CD4-positive, alpha-beta T cell (primary cell): ENCODE results near the gene KRTAP4-1. TPM values are rescaled to one million over a fixed set of nuclear protein-coding genes. Genes with fewer than 3 reads are reported as not detected.
"Not testable (repeated sequence)": the region's sequence is repeated elsewhere in the genome, so short reads cannot be mapped to it uniquely, and the experiment has no call there.

Experiments
- ATAC-seq: fragments of 200-7000 bp; cut with Tn5 transposase; one replicate; pipeline ENCODE4 v1.10.0; 2022; ENCODE audit warnings: mild to moderate bottlenecking; ENCODE audit not compliant: poor library complexity
- CTCF ChIA-PET: fragments of 350-600 bp; sonication (Branson Sonifier 250); formaldehyde crosslinking; loops from one replicate; lab custom pipeline; 2021; ENCODE audit warnings: antibody characterized with exemption, inconsistent platforms; lab: Charles Lee
- POLR2A ChIA-PET: fragments of 350-600 bp; sonication (Branson Sonifier 250); formaldehyde crosslinking; loops from one replicate; lab custom pipeline; 2021; ENCODE audit warnings: antibody characterized with exemption, inconsistent platforms; lab: Charles Lee
- DNase-seq, 14 experiments: peaks; one replicate each; pipeline ENCODE4 v3.0.0-alpha.2; 2013 to 2020; ENCODE audit warnings: mixed read lengths in 2 of 14
- H3K27ac ChIP-seq, 2 donors: one replicate each; pipeline versions ENCODE4 v1.5.1 to v1.7.0; 2013; ENCODE audit warnings: low read length in 2 of 2, low read depth in 1 of 2, mild to moderate bottlenecking in 1 of 2
- H3K27me3 ChIP-seq, 2 experiments: 1 replicate in 1 of 2; 2 replicates in 1 of 2; pipeline versions ENCODE4 v1.6.1 to v1.7.0; 2013; ENCODE audit warnings: low read length in 2 of 2, control low read depth in 1 of 2, mild to moderate bottlenecking in 1 of 2, moderate library complexity in 1 of 2; ENCODE audit not compliant: insufficient read depth in 2 of 2, control insufficient read depth in 1 of 2
- H3K36me3 ChIP-seq: one replicate; pipeline ENCODE4 v1.6.1; 2013; ENCODE audit warnings: low read length, control low read depth; ENCODE audit not compliant: insufficient read depth
- H3K4me1 ChIP-seq: one replicate; pipeline ENCODE4 v1.6.1; 2013; ENCODE audit warnings: low read length, control low read depth; ENCODE audit not compliant: insufficient read depth
- H3K4me3 ChIP-seq: one replicate; pipeline ENCODE4 v1.5.1; 2013; ENCODE audit warnings: mild to moderate bottlenecking, low read length, moderate library complexity
- H3K9me3 ChIP-seq, 2 experiments: 1 replicate in 1 of 2; 2 replicates in 1 of 2; pipeline versions ENCODE4 v1.6.1 to v1.7.0; 2013; ENCODE audit warnings: low read length in 2 of 2, mild to moderate bottlenecking in 2 of 2, control low read depth in 1 of 2, moderate library complexity in 1 of 2; ENCODE audit not compliant: control insufficient read depth in 1 of 2, insufficient read depth in 1 of 2
- H3K27ac Mint-ChIP-seq: one replicate; pipeline ENCODE4 v1.8.0; 2020; ENCODE audit warnings: mixed read lengths
- H3K27me3 Mint-ChIP-seq: one replicate; pipeline ENCODE4 v1.8.0; 2021; ENCODE audit warnings: mixed read lengths
- H3K36me3 Mint-ChIP-seq: one replicate; pipeline ENCODE4 v1.8.0; 2021; ENCODE audit warnings: low read depth, mixed read lengths
- H3K4me1 Mint-ChIP-seq: one replicate; pipeline ENCODE4 v1.8.0; 2021; ENCODE audit warnings: low read depth, mixed read lengths
- H3K4me3 Mint-ChIP-seq: one replicate; pipeline ENCODE4 v1.8.0; 2020; ENCODE audit warnings: mild to moderate bottlenecking, mixed read lengths
- H3K9me3 Mint-ChIP-seq: one replicate; pipeline ENCODE4 v1.8.0; 2020; ENCODE audit warnings: mixed read lengths
- intact Hi-C, 2 experiments: fragments of 100-400 bp; cut with DNase I in 1 of 2; cut with micrococcal nuclease in 1 of 2; formaldehyde crosslinking; loops; one replicate each; pipeline versions ENCODE4 v1.15.1 to v1.9.0; 2023 to 2025; cut with DNase I, micrococcal nuclease
- total RNA-seq, 174 experiments: library from RNA in 2 of 174; stranded (reverse) in 2 of 174; gene quantifications; one replicate each; pipeline ENCODE4 v1.2.3 and lab custom pipeline; 2021 to 2026
- TF ChIP-seq, protein P1 (sequence below): fragments of 200-600 bp; IDR thresholded peaks from one replicate; pipeline ENCODE4 v1.8.0; 2022; ENCODE audit warnings: antibody characterized with exemption, mild to moderate bottlenecking

KRTAP4-1 gene
- total RNA-seq, 2 experiments from 2014 or later: not detected

DNA sequence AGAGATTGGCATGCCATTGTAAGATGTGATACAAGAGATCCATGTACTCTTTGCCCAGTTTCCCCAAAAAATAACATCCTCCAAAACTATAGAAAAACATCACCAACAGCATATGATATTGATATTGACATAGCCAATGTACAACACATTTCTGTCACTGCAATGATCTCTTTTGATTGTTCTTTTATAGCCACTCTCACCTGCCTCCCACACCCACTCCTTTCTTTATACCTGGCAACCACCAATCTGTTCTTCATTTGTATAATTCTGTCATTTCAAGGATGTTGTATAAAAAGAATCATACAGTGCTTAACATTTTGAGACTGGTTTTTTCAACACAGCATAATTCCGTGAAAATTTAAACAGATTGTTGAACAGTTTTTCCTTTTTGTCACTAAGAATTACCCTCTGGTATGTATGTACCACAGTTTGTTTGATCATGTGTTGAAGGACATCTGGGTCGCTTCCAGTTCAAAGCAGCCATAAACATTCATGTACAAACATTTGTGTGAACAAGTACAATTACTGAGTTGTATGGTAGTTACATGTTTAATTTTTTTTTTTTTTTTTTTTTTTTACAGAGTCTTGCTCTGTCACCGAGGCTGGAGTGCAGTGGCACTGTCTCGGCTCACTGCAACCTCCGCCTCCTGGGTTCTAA is 14.8 kb upstream of the KRTAP4-1 start:
- ATAC-seq: no peak
- H3K9me3 Mint-ChIP-seq: peaks cover 4% of the 10 kb centered on the region
- CTCF ChIA-PET: interaction anchor here (0.7 kb wide), 1 partner anchor 145 kb away, joined by 3 read pairs; no protein-coding TSS in a partner anchor
- H3K4me3 ChIP-seq: no peak overlapping the region
- H3K36me3 ChIP-seq: no peaks in the 10 kb centered on the region
- H3K27ac Mint-ChIP-seq: no peak overlapping the region
- no peaks in the 10 kb centered on the region for H3K4me1 Mint-ChIP-seq
- TF ChIP-seq, protein P1, sequence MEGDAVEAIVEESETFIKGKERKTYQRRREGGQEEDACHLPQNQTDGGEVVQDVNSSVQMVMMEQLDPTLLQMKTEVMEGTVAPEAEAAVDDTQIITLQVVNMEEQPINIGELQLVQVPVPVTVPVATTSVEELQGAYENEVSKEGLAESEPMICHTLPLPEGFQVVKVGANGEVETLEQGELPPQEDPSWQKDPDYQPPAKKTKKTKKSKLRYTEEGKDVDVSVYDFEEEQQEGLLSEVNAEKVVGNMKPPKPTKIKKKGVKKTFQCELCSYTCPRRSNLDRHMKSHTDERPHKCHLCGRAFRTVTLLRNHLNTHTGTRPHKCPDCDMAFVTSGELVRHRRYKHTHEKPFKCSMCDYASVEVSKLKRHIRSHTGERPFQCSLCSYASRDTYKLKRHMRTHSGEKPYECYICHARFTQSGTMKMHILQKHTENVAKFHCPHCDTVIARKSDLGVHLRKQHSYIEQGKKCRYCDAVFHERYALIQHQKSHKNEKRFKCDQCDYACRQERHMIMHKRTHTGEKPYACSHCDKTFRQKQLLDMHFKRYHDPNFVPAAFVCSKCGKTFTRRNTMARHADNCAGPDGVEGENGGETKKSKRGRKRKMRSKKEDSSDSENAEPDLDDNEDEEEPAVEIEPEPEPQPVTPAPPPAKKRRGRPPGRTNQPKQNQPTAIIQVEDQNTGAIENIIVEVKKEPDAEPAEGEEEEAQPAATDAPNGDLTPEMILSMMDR: no peak
- H3K4me3 Mint-ChIP-seq: no peak overlapping the region
- intact Hi-C loops: no loop called here
- H3K27ac ChIP-seq: no peak overlapping the region
- H3K4me1 ChIP-seq: no peaks in the 10 kb centered on the region
- H3K27me3 Mint-ChIP-seq: no peaks in the 10 kb centered on the region
- no peak for DNase-seq
- no peaks in the 10 kb centered on the region for H3K27me3 ChIP-seq
- H3K9me3 ChIP-seq: no peaks in the 10 kb centered on the region
- POLR2A ChIA-PET: no interaction called here
- no peaks in the 10 kb centered on the region for H3K36me3 Mint-ChIP-seq

DNA sequence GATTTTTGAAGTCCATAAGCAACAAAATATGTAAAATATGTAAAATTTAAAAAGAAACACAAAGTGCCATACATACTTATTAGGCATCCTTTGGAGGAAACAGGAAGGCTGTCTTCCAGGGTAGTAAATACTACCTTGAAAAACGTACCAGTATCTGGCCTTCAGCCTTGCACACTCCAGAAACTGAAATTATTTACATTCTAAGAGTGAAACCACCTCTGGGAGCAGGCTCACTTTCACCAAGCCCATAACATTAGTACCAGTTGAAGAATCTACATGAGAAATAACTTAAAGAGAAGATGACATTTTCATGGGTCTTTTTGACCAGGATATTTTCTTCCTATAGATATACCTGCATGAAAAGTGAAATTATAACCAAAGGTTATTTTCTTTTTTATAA is 11.4 kb upstream of the KRTAP4-1 start:
- H3K27me3 Mint-ChIP-seq: no peaks in the 10 kb centered on the region
- ChIA-PET POLR2A (interaction anchor here (0.7 kb wide), 1 partner anchor 126 kb away, joined by 4 read pairs; no protein-coding TSS in a partner anchor), CTCF (interaction anchor here (0.7 kb wide), 1 partner anchor 203 kb away, joined by 3 read pairs; no protein-coding TSS in a partner anchor)
- peaks cover 4% of the 10 kb centered on the region for H3K9me3 Mint-ChIP-seq
- no peaks in the 10 kb centered on the region for H3K4me1 Mint-ChIP-seq
- H3K4me1 ChIP-seq: no peaks in the 10 kb centered on the region
- ATAC-seq (no peak), DNase-seq (no peak)
- H3K36me3 ChIP-seq: no peaks in the 10 kb centered on the region
- no peak overlapping the region for H3K27ac ChIP-seq
- no peak overlapping the region for H3K4me3 ChIP-seq
- no peak overlapping the region for H3K4me3 Mint-ChIP-seq
- TF ChIP-seq, protein P1: no peak
- intact Hi-C loops: no loop called here
- H3K36me3 Mint-ChIP-seq: no peaks in the 10 kb centered on the region
- H3K27ac Mint-ChIP-seq: no peak overlapping the region
- no peaks in the 10 kb centered on the region for H3K9me3 ChIP-seq
- H3K27me3 ChIP-seq: no peaks in the 10 kb centered on the region

DNA sequence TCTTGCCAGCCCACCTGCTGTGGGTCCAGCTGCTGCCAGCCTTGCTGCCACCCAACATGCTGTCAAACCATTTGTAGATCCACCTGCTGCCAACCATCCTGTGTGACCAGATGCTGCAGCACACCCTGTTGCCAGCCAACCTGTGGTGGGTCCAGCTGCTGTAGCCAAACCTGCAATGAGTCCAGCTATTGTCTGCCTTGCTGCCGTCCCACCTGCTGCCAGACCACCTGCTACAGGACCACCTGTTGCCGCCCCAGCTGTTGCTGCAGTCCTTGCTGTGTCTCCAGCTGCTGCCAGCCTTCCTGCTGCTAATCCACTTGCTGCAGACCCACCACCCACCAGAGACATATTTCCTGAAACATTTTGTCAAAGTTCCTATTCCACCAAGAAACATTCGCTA is 5.6 kb upstream of the KRTAP4-1 start:
- POLR2A ChIA-PET: no interaction called here
- CTCF ChIA-PET: no interaction called here
- H3K4me3 Mint-ChIP-seq: no peak overlapping the region
- ATAC-seq (no peak), DNase-seq (no peak)
- no peaks in the 10 kb centered on the region for H3K4me1 Mint-ChIP-seq
- no peak overlapping the region for H3K27ac Mint-ChIP-seq
- TF ChIP-seq, protein P1: no peak
- no peaks in the 10 kb centered on the region for H3K9me3 Mint-ChIP-seq
- Histone ChIP-seq H3K36me3 (no peaks in the 10 kb centered on the region), H3K9me3 (peaks cover 0 to 5% of the 10 kb centered on the region in 2 experiments), H3K27ac (no peak overlapping the region), H3K4me1 (no peaks in the 10 kb centered on the region), H3K4me3 (no peak overlapping the region), H3K27me3 (no peaks in the 10 kb centered on the region)
- intact Hi-C loops: no loop called here
- no peaks in the 10 kb centered on the region for H3K36me3 Mint-ChIP-seq
- H3K27me3 Mint-ChIP-seq: peaks cover 22% of the 10 kb centered on the region

DNA sequence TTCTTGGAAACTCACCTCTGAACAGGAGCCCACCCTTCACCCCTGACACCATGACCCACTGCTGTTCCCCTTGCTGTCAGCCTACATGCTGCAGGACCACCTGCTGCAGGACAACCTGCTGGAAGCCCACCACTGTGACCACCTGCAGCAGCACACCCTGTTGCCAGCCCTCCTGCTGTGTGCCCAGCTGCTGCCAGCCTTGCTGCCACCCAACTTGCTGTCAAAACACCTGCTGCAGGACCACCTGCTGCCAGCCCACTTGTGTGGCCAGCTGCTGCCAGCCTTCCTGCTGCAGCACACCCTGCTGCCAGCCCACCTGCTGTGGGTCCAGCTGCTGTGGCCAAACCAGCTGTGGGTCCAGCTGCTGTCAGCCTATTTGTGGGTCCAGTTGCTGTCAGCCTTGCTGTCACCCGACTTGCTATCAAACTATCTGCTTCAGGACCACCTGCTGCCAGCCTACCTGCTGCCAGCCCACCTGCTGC is 5.2 kb upstream of the KRTAP4-1 start, which contains the start of gene KRTAP9-1:
KRTAP9-1 (plus strand) TSS at position 51 of the 482 bp plus-strand sequence; CDS start at position 51, 0 bp downstream.
- H3K9me3 ChIP-seq, DNase-seq, ATAC-seq, H3K36me3 Mint-ChIP-seq, H3K27ac Mint-ChIP-seq, H3K4me1 Mint-ChIP-seq, H3K36me3 ChIP-seq, H3K9me3 Mint-ChIP-seq, POLR2A ChIA-PET, H3K27me3 ChIP-seq, H3K4me3 Mint-ChIP-seq, H3K4me3 ChIP-seq, CTCF ChIA-PET, intact Hi-C loops, H3K4me1 ChIP-seq, H3K27ac ChIP-seq: not testable (repeated sequence)
- peaks cover 22% of the 10 kb centered on the region for H3K27me3 Mint-ChIP-seq
